HG03432 (cell line): ENCODE data around the gene CINP.

ENCODE experiments used
- ATAC-seq: cut with Tn5 transposase; IDR thresholded peaks from one replicate; pipeline ENCODE4 v1.9.1; 2021; ENCODE audit warnings: mild to moderate bottlenecking, moderate library complexity; ENCODE audit not compliant: unreplicated experiment

Gene CINP

DNA sequence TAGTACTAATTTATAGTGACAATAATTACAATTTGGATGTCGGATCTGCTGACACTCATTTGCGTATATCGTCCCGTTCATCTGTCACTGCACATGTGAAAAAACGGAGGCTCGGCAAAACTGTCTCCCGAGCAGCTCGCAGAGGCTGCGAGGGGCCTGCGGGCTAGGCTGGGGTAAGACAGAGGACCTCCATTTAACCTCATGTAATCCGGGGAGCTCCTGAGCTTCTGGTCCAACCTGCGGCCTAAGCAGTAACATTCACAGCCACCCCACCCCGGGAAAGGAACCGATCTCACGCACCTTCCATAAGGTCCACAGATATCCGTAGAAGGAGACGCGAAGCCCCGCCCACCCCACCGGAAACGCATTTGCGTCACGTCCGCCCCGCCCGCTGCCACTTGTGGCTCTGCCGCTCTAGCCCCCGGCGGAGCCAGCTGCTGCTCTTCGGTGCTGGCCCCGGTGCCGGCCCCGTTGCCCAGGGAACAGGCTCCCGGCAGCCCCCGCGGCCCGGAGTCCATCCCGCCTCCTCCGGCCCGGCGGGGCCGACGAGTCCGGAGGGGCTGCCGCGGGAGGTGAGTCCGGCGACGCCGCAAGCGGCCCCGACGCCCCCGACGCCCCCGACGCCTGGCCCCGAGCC, at the start of gene CINP, which contains the start of gene TECPR2:
TSS of gene CINP (minus strand) at position 346 of the 637 bp plus-strand sequence. CDS start at position 307, 39 bp downstream.
TSS of gene TECPR2 (plus strand) at position 397 of the 637 bp plus-strand sequence. CDS start 13,781 bp downstream, outside the sequence.
- peak; percentile 90 for ATAC-seq

DNA sequence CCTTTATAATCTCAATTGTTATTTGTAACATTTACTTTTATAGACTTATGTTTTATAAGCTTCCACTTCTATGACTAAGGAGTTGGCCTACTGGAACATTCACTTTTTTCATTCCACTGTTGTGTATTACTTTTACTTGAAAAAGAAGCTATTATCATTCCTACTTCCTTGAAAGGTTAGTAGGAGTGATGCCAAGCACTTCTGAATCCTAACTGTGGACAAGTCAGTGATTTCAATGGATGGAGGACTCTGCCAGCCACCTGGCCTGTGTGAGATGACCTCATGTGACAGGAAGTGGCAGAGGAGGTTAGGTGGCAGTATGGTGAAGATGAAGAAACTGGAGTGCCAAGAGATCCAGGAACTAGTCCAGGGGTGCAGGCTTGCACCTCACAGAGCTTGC, 46.0 kb upstream of the CINP start:
- no peak for ATAC-seq

DNA sequence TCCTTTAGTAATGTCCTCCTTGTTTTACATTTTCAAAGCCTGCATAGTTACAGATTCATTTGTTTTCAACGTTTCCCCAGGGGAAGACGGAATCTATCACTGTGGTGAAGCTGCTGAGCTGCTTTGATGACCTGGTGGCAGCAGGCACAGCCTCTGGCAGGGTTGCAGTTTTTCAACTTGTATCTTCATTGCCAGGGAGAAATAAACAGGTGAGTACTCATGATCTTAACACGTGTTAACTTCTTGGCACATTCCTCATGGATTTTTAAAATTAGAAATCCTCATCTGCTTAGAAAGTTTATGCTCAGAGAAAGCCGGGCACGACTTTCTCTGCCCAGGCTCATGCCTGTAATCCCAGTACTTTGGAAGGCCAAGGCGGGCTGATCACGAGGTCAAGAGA, 44.6 kb upstream of the CINP start:
- ATAC-seq, result no peak

DNA sequence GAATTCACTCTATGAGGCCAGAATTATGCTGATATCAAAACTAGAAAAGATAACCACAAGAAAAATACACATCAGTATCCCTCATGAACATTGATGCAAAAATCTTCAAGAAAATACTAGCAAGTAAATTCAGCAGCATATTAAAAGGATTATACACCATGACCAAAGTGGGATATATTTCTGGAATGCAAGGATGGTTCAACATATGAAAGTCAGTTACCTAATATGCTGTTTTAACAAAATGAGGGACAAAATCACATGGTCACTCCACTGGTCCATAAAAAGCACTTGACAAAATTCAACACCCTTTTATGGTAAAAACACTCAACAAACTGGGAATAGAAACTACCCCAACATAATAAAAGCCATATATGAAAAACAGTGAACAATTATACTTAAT, 40.3 kb upstream of the CINP start:
- ATAC-seq, result no peak

DNA sequence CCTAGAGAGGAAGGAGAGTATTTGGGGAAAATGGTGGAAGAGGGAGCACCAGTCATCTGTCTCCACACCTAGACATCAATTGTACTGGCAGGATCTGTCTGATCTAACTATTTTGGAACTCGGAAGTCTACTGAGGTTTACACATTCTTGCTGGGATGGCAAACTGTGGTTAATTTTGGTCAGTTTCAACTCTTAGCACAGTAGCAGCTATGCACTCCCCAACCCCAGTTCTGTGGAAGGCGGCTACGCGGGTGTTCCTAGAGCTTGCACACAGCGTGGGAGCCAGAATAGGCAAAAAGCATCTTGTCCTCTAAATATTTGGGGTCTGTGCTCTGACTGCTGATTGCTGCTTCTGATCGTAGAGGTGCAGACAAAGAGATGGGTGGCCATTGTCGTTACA, 33.8 kb upstream of the CINP start:
- ATAC-seq, result no peak

DNA sequence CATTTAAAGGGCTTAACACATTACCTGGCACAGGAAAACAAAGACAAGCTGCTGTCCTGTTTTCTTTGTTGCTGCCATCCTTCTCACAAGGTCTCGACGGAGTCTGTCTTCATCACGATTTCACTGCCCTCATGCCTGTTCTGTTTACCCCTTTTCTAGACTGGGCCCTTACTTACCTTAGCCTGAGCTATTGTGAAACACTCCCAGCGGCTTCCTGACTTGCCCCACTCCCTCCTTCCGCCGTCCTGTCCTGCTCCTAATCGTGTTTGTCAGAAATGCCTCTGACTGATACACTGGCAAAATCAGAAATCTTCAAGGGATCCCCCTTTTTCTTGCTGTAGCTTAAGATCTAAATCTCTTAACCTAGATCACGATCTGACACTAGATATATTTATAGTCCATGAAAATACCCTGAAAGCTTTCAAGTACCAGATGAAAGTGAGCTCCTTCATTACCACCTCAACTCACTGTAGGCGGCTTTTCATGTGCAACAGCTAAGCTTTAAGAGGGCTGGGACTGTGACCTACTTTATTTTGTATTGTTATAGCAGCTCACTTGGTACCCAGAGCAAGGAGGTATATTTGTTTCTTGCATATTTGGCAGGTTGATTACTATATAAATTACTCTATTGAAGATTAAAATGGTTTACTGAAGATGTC, 32.2 kb upstream of the CINP start:
- ATAC-seq, result no peak

DNA sequence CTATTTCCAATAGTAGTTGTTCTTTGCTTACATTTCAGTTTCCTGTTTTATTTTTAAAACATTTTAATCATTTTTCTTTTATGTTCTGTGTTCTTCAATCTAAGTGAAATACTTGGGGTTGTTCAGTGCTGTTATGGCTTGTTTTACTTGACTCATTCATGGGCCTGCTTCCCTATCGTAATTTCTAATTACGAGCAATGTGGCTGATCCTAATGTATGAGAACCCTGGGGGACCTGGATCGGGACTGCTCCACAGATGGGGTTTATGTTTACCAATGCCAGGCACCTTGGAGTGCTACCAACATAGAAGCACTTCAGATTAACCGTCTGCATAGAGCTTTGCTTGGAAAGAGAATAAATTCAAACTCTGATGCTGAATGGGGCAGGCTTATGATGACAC, 29.8 kb upstream of the CINP start:
- no peak for ATAC-seq

DNA sequence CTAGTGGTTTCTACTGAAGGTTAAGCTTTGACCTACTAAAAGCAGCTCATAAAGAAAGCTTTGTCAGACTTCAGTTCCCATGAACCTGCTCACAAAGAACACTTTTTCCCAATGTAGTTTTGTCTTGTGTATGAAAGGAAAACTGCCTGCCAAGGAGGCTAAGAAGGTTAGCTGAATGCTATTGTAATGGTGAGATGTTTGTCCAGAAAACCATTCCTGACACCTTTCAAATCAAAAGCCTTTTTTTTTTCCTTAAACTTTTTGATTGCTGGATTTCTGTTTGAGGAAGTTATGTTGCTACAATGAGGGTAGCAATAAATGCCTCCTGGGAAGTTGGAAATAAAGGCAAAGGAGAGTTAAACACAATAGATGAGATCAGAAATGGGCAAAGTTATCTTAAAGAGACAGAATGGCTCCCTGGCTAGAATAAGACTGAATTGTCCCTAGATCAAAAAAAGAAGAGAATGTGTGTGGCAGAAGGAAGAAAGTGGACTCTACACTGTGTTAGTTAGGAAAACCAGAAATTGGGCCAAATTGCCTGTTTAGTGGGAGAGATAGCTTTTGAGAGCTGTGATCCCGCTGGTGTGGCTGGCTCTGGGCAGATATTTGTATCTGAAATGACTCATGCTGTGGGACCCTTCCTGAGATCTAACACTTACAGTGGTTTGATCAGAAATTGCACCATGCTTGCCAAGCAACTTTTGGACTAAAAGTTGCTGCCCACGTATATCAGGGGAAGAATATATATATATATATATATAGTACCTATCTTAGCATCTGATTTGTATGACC, 27.6 kb upstream of the CINP start:
- ATAC-seq, result no peak

DNA sequence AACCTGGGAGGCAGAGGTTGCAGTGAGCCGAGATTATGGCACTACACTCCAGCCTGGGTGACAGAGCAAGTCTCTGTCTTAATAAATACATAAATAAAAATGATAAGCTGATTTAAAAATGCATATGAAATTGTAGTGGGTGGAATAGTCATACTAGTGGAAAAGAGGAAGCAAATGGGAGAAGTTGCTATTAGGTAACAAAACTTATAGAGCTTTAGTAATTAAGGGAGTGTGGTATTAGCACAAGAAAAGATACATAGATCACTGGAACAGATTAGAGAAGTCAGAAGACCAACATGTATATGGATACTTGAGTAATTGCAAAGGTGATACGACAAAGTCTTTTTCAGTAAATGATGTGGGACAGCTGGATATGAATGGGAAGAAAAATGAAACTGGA, 26.6 kb upstream of the CINP start:
- ATAC-seq, result no peak

DNA sequence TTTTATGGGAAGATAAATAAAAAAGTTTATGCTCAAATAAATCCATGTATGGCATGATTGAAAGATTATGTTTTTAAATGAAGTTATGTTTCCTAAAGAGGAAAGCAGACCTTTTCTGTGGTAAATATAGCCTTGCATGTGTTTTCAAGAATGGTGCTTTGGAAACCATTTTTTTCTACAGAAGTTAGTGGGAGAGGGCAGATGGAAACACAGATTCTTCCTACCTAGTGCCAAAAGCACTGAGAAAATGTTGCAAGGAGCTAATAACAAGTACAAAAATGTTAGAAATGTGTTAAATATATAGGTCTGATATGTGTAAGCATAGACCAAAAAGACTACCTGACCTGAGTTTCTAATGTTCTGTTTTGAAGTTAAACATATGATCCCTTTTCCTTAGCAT, 24.4 kb upstream of the CINP start:
- no peak for ATAC-seq

DNA sequence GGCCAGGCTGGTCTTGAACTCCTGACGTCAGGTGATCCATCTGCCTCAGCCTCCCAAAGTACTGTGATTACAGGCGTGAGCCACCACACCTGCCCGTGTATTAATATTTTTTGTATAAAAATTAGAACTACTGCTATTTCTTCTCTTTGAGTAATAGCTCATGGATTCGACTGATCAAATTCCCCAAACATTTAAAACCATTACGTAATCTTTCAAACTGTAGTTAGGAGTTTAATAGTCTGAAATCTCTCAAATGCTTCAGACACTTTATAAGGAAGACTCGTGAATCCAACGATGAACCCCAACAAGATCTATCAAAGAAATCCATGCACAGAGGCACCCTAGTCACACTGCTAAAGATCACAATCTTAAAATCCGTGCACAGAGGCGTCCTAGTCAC, 16.1 kb upstream of the CINP start:
- no peak for ATAC-seq

DNA sequence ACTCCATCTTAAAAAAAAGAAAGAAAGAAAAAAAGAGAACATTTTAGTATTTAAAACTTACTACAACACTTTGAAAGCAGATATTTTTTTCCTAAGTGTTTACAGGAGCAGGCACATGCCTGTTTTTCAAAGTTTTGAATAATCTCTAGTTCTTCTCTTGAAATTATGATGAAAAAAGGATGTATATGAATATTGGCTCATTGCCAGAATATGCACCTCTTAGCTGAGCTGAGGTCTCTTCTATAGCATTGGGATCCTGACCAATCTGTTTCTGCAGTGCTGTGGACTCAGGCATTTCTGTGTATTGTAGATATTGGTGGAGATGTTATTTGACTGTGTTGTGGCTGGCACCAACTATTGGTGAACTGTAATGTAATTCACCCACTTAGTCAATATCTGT, 15.0 kb upstream of the CINP start:
- no peak for ATAC-seq

DNA sequence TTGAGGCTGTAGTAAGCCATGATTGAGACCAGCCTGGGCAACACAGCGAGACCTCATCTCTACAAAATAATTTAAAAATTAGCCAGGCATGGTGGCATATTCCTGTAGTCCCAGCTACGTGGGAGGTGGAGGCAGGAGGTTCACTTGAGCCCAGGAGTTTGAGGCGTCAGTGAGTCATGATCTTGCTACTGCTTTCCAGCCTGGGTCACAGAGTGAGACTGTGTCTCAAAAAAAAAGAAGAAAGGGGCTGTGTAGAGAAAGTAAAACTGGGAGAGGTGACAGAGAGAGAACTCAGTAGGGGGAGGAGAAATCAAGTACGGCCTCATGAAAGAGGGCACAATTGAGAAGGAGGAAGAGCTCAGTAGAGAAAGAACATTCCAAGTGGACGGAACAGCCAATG, 12.4 kb upstream of the CINP start:
- no peak for ATAC-seq

DNA sequence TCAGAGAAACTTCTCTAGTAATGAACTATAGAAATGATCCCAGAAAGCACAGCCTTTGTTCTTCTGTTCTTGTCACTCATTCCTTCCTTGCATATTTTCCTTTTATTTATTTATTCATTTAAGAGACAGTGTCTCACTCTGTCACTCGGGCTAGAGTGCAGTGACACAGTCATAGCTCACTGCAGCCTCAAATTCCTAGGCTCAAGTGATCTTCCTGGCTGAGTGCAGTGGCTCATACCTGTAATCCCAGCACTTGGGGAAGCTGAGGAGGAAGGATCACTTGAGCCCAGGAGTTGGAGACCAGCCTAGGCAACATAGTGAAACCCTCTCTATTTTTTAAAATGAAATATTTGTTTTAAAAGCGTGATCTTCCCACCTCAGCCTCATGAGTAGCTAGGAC, 11.6 kb upstream of the CINP start:
- no peak for ATAC-seq

DNA sequence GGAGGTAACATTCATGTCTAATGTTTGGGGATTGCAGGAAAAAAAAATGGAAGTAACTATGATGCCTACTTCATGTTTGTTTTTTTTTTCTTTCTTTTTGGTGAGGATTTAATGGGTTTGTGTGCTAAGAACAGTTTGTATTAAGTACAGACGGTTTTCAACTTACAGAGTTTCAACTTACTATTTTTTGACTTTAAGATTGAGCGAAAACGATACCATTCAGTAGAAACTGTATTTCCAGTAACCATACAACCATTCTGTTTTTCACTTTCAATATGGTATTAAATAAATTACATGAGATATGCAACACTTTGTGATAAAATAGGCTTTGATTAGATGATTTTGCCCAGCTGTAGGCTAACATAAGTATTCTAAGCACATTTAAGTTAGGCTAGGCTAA, 10.4 kb upstream of the CINP start:
- ATAC-seq, result no peak

DNA sequence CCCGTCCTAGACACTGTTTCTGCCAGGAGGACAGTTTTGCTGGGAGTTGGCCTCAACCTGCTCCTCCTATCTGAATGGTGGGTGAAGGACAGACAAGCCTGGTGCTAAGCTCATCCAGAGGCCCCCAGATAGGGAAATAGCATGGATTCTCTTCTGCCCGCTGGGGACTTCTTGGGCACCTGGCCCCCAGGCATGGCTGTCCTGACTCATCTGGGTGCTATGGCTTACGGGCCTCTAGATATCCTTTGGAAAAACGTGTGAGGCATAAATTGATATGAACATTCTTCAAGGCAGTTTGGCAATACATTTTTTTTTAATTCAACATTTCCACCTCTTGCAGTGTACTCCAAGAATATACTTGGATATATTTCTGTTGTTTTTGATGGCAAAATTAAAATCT, 8.7 kb upstream of the CINP start:
- no peak for ATAC-seq

DNA sequence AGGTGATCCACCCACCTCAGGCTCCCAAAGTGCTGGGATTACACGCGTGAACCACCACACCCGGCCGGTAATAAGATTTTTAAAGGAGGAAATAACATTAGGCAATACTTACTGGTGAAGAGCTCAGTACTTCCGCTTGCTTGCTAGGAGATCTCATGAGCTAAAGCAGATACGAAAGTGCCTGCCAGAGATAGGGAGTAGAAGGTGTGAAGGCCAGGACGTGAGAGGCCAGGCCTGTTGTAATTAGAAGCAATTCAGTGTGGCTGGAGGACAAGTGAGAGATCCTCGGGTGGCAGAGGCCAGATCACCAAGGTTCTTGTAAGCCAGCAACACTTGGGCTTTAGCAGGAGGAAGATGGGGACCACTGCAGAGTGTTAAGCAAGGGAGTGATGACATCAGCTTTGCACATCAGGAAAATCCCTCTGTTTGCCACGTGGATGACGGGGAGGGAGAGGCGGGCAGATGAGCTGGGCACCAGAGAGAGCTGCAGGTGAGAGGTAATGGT, 7.7 kb upstream of the CINP start:
- no peak for ATAC-seq

DNA sequence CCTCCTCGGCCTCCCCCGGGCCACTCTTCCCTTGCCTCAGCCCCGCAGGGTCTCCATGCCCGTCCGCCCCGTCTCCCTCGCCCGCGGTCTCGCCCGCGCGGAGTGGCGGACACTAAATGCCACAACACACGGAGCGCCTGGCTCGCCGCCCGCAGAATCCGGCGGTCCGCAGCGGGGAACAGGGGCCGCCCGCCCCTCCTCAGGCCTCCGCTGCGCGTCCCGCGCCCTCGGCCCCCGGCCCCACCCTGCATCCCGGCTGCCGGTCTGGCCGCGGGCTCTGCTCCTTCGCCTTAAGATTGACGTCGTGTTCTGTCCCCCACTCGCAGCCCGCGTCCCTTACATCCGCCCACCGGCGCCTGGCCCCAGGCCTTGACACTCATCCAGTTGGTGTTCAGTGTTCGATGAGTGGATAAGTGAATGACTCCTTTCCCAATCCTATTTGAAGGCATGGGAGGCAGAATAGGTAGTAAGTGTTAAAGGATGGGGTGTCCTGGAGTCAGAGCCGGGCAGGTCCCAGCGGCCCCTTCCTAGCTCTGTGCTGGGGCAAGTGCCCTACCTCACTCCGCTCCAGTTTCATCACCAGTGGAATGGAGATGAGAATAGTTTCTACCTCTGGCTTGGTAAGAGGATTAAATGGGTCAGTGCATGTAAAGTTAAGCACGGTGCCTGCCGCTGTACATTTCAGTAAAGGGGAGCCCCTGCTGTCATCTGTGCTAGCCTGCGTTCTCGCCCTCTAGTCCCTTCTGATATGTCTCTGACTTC, 673 bp upstream of the CINP start:
- ATAC-seq, result peak; percentile 46

DNA sequence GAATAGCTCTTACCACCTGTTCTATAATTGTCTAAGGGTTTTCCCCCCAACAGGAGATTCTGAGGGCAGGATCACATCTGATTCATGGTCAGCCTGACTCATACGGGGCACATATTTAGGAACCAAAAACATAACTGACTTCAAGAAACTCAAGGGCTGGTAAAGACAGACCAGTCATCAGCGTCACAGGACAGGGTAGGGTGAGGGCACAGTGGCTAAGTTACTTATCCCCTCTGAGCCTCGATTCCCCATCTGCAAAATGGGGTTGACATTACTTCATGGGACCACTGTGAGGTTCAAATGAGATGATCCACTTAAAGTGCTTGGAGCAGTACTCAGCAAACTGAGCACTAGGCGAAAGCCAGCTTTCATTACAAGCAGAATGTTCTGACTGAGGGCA, 606 bp downstream of the CINP start:
- peak; percentile 33 for ATAC-seq

DNA sequence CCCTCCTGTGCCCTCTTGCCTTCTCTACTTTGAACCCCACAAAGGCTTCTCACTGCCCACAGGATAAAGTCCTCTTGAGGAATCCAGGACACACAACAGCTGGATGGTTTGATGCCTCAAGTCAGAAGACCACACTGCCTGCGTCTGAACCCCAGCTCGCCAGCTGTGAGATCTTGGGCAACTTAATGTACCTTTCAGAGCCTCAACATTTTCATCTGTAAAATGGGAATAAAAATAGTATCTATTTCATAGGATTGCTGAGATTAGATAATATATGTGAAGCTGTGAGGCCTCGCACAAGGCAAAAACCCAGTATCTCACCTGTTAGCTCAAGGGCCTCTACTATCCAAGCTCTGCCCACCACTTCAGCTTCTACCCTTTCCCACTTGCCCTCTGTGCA, 2.3 kb downstream of the CINP start:
- no peak for ATAC-seq

DNA sequence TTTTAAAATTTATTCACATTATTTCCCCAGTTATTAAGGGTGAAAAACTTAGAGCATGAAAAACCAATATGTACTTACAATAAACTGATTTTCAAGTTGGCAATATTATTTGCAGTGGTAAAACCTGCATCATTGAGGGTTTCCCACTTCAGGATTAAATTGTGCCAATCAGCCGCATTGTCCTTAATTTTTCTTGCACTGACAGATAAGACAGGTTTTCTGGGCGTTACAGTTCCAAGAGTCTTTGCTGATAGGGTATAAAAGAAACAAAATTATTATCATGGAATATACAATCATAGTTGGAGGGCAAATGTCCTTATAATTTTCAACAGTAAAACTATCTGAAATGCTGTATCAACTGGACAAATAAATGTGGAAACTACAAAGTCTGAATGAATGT, 3.3 kb downstream of the CINP start:
- ATAC-seq, result no peak
